GM18508 (cell line): Measurements from ENCODE around the gene HSPBAP1.
"Not testable (repeated sequence)": the region's sequence is repeated elsewhere in the genome, so short reads cannot be mapped to it uniquely, and the experiment has no call there.

Source experiments
- ATAC-seq: cut with Tn5 transposase; IDR thresholded peaks from one replicate; pipeline ENCODE4 v1.9.1; 2021; ENCODE audit warnings: moderate number of reproducible peaks; ENCODE audit not compliant: insufficient read depth, unreplicated experiment

HSPBAP1 gene

DNA sequence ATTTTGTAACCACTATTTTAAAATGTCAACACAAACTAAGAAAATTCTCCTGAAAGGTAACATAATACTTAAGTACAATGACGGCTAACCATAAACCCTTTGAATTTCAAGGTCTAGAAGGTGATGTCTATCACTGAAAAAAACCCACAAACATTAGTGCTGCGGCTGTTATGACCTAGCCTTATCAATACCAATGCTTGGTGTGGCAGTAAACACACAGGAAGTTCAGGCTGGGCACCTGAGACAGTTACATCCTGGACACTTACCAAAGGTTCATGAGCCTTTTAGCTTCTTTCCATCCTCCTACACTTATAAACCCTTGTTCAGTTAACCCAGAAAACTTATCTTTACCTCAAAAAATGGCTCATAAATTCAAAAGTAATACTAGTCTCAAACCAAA lies 5.8 kb downstream of the HSPBAP1 start:
- ATAC-seq, result no peak

DNA sequence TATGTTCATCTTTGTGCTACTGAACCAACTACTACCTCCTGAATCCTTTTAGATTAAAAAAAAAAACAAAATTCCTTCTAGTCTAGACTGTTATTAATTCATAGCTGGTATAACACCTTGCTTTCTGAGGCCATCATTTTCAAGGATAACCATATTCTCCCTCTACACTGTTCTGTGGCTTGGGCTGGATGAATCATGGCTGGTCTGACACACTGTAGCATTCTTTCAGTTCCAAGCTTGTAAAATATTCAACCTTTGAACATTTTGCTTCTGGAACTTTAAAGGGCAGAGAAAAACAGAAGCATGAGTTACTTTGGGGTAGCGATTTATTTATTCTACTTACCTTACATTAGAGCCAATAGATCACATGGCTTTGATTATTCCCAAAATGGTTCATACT lies 7.6 kb downstream of the HSPBAP1 start:
- ATAC-seq, result no peak

DNA sequence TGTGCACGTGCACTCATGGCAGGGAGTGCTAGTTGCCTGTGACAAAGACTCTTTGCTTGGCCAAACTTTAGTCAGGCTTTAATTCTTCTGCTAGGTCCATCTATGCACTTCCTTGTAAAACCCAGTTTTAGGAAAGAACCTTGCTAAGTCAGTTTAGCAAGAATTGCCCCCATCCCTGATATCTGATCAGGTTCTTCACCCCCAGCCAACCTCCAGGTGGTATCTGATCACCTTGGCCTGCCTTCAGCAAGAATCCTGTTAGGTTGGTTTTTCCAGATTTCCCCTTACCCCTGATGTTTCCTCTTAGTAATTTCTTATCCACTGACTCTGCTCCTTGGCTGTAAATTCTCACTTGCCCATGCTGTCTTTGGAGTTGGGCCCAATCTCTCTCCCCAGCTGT lies 8.4 kb downstream of the HSPBAP1 start:
- no peak for ATAC-seq

DNA sequence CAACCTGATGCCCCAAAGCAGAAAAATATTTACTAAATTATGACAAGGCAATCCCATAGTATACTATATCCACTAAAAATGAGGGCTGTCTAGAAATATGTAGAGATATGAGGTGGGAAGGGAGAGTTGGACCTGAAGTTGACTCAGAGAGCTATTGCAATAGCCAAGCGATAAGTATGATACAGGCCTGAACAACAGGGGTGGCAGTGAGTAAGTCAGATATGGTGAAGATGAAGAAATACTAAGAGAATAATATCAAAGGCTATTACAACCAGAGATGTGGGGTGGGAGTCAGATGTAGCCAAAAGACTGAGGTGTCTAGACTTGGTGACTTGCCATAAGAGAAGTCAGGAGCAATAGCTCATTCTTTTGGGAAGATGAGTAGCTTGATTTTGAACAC lies 9.2 kb downstream of the HSPBAP1 start:
- no peak for ATAC-seq

DNA sequence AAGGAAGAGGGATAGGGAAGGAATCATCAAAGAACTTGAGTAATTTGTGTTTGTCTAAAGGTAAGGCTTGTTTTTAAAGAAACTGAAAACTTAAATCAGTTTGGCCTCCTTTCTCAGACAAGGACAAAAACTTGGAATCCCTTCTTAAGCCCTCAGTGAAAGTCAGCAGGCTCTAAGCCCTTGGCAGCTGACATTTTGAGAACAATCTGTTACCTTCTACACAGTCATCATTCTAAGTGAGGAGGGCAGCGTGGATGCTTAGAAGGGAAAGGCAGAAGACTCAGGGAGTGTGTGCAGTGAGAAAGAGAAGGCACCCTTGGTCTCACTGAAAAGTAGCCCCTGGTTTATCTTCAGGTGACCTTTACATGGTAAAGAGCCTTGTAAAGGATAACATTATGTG lies 10.8 kb downstream of the HSPBAP1 start:
- ATAC-seq, result no peak

DNA sequence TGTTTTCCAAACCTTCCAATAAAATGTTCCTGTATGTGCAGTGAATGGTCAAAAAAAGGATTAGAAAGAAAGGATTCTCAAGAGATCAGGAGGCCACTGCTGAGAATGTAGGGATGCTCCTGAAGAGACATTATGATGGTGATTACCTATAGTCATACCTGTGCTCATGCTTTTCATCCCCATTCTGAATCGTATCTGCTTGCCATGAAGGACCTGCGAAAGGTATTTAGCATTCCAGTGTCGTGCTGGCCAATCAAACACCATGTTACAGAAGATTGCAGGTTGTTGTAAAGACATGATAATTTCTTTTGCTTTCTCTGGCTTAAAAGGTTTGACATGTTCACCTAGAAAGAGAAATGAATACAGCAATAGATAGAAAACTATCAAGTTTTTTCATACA lies 16.1 kb downstream of the HSPBAP1 start:
- no peak for ATAC-seq

DNA sequence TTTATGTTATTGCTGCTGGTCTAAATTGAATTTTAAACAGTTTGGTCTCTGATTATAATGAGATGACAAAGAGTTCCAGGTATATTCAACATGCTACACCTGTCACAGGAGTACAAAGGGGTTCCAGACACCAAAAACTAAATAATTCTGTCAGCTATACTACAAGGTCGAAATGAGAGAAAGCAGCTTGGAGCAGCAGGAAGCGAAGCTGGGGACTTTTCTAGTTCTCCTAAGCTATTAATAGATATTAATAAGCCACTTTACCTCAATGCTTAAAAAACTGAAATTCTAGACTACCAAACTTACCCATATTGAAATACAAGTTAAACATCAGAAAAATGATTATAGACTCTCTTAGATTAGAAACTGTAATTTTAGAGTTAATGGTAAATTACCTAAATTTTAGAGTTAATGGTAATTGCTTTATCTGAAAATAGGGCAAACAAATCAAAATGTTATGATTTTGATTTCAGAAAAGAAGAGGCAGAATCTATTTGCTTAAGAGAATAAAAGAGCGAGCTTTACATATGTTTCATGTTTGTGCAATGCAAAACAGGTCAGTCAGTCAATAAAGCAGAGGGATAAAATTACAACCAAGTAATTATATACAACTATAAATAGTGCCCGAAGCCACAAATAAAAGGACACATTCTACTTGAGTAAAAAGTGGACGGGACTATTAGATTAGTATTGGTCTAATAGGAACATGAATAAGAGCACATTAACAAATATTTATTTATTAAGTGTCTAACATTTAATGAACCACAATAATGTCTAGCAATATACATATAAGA lies 16.8 kb downstream of the HSPBAP1 start:
- ATAC-seq, result no peak

DNA sequence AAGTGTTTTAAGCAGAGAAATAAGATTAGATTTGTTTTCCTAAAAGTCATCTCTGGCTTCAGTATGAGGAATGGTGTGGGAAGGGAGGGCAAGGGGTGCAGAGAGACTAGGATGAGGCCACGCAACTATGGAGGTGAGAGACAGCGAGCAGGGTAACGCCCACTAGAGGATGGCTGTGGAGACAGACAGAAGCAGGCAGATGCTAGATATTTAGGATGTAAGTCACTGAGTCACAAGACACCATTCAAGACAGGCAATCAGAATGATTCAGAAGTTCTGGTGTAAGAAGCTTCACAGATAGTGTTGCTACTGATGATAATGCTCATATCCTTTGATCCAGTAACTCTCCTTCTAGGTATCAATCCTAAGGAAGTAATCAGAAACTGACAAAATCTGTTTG lies 19.1 kb downstream of the HSPBAP1 start:
- no peak for ATAC-seq

DNA sequence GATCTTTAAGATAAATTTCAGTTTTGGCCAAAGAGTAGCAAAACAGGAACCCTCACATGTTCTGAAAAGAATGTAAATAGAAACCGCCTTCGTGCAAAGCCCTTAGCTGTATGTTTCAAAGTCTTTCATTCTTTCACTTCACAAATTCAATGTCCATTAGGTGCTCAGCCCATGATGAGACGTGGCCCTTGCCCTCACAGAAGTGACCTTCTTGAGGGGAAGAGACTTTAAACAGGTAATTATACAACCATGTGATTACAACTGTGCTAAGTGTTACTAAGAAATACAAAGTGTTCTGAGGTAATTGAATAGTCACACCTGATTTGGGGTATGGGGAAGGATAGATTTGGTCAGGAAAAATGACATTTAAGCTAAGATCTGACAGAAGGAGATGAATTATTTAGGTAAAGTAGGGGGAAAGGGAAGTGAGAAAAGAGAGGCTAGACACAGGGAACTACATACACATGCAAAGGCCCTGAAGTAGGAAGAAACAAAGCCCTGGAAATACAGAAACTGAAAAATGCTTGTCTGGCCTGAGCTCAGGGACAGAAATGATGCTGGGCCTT lies 19.6 kb downstream of the HSPBAP1 start:
- no peak for ATAC-seq

DNA sequence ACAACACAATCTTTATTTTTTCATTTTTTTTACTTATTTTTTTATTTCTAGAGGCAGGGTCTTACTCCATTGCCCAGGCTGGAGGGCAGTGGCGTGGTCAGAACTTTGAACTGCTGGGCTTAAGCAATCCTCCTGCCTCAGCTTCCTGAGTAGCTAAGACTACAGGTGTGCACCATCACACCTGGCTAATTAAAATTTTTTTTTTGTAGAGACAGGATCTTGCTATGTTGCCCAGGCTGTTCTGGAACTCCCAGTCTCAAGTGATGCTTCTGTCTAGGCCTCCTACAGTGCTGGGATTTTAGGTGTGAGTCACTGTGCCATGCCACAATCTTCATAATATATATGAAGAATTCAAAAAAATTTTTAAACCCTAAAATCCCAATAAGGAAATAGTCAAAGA lies 20.8 kb downstream of the HSPBAP1 start:
- no peak for ATAC-seq

DNA sequence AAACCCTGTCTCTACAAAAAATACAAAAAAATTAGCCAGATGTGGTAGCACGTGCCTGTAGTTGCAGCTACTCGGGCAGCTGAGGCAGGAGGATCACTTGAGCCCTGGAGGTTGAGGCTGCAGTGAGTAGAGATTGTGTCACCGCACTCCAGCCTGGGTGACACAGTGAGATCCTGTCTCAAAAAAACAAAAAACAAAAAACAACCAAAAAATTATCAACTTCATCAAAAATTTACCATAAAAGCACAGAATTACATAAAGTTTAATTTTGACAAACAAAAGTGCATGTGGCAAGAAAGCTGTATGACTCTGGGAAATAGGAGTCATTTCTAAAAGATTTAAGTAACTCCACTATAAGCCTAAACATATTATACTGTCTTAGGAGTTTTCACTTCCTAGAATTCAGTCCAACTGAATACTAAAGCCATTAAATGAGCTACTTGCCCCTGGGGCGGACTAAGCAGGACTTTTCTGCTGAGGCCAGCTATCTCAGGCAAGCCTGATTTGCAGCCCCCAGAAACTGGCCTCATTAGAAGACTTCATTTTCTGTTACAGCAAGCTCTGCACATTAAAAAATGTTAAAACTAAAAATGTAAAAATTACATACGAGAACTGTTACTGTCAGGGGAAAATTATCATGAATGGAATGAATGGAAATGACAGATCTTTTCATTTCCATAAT lies 23.0 kb downstream of the HSPBAP1 start:
- no peak for ATAC-seq

DNA sequence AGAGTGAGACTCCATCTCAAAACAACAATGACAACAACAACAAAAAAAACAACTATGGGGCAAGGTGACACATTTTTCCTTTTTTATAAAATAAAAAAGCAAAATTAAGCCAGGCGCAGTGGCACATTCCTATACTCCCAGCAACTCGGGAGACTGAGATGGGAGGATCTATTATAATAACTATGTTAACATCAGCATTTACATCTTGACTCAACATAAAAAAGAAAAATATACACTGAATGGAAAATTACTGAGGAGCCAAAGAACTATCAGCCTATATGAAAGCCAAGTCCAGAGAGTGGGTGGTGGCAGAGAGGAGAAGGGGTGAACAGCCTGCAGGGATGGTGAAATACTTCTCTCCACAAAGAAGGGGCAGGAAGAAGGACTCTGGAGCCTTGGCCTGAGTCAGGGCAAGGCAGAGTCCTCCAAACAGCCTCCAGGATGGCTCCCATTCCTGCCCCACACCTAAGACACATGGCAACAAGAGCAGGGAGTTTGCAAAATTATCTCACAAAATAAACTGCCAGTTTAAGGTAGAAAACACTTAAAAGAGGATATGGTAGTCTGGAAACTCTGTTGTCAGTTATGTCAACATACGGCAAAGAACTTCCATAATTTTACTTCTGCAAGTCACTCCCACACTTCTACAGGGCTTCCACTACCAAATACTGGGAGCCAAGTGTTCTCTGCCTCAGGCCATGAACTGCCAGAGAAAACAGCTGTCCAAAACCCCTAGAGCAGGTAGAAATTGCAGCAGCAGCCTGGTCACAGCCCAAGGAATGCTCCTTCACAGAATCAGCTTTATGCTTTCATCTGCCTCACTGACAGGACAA lies 25.9 kb downstream of the HSPBAP1 start:
- ATAC-seq, result no peak

DNA sequence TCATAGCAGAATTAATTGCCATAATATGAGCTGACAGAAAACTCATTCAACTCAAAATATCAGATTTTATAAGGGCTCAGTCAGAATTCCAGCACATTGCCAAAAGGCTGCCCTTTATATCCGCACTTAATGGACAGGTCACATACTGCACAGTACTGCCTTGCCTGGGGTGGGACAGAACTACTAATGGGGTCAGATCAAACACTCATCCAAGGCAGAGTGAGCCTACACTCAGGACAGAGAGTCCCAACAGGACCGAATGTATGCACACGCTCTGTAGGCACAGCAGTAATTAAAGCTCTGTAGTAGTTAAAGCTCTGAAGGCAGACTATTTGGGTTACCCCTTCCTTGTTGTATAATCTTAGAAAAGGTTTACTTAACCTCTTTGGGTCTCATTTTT lies 27.2 kb downstream of the HSPBAP1 start:
- ATAC-seq, result no peak

DNA sequence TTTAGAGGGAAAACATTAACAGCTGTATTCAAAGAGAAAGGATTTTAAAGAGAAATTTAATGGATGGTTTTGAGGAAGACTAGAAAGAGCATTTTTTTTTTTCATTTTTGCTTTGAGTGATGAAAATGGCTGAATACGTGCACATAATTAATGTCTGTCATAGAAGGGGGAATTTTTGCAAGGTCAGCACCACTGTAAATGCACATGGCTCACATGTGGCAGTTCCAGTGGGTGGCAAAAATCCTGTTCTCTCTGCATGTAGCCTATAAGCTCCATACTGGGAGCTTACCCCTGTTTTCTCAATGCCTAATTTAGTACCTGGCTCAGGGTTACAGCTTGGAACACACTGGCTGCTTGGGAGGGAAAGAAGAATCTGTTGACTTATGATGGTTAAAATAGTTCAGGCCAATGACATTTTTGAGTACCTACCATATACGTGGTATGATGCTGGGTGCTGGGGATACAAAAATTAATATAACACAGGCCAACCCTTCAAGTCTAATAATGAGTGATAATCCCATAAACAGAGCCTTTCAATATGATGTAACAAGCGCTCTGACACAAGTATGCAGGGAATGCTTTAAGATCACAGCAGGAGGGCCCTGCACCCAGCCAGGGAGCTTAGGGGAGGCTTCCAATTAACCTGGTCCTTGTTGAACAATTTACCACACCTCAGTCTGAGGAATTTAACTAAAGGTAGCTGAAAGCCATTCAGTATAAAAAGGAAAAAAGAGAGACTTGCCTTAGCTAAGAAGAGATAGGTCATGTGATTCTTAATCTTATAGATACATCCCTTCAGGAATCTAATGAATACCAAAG lies 33.0 kb downstream of the HSPBAP1 start:
- ATAC-seq, result no peak

DNA sequence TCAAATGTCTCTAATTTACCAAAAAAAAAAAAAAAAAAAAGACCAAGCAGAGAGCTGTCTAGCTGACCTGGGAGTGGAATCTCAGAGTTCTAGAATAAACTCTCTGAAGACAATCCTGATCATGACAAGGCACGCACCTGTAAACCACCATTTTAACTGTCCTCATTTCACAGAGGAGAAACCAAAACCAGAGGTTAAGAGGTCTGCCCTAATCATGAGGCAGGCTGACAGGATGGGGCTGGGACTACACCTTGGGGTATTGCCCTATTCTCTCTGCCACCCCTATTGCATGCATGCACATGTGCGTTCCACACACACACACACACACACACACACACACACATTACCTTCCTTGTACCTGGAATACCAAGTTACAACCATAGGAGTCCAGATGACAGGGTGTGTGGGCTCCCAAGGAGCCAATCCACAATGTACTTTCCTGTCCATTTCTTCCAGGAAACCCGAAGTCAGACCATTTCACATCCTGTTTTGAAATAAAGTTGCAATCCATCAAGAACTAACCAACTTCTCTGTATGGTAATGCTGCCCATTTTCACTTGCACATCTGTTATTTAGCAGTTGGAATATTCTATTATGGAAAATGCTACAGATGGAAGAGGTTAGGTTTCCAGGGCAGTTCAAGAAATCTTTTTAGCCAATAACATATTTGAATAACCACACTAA lies 34.6 kb downstream of the HSPBAP1 start:
- ATAC-seq, result no peak

DNA sequence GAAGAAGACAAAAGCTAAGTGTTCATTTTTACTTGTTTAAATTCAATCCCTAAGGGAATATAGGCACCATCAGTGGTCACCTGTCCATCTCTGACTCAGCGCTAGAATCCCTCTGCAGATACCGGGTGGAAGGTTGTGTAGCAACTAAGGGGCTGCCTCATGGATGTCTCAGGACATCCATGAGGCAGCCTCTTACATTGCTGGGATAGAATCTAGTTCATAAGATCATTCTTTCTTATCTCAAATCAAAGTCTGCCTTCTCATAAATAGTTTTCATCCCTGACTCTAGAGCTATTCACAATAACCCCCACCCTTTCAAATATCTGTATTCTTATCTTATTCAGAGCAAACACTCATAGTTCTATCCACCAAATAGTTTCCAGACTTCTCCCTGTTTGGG lies 38.1 kb downstream of the HSPBAP1 start:
- no peak for ATAC-seq

DNA sequence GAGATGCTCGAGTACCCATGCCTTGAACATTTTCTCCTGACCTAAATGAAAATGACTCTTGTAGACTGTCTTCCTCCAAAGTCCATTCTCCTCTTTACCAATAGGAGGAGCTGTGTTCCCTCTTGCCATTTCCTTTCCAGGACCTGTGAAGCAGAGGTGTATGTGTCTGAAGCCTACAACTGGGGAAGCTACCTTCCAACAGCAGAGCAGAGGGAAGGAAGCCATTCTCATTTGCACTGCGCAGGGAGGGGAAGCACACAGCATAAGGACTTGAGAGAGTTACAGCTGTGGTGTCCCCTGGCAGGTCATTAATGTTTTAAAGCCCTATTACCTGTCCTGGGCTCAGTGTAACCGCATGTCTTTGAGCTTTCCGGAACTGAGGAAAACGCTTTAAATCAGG lies 38.7 kb downstream of the HSPBAP1 start:
- ATAC-seq, result no peak

DNA sequence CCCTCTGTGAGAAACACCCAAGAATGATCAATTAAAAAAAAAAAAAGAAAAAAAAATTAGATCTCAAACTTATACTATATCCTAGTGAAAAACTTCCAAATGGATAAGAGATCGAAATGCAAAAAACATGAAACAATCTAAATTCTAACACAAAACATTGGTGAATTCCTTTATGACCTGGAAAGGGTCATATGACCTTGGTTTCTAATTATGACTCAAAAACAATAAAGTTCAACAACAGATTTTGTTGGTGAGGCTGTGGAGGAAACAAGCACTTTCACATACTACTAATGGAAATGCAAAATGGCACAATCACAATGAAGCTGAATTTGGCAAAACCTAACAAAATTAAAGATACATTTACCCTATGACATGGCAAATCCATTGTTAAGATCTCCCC lies 45.3 kb downstream of the HSPBAP1 start:
- no peak for ATAC-seq

DNA sequence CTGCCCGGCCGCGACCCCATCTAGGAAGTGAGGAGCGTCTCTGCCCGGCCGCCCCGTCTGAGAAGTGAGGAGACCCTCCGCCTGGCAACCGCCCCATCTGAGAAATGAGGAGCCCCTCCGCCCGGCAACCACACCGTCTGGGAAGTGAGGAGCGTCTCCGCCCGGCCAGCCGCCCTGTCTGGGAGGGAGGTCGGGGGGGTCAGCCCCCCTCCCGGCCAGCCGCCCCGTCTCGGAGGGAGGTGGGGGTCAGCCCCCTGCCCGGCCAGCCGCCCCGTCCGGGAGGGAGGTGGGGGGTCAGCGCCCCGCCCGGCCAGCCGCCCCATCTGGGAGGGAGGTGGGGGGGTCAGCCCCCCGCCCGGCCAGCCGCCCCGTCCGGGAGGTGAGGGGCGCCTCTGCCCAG lies 46.3 kb downstream of the HSPBAP1 start:
- not testable (repeated sequence) for ATAC-seq
